ENCODE results near the gene FARS2. TPM values are rescaled to one million over a fixed set of nuclear protein-coding genes. Genes with fewer than 3 reads are reported as not detected.
A peak's percentile ranks its signal among the peaks of the same experiment; 100 is the strongest.

FARS2 gene
- polyA plus RNA-seq, 1 of the 3 experiments (the other 2 are of a cell fraction), result 12.5 TPM

- Histone ChIP-seq H3K27ac (ENCODE audit: low read depth in 2 of 2, low read length in 1 of 2) (no peak overlapping the region), H3K4me3 (ENCODE audit: low read depth in 2 of 2, low read length in 1 of 2) (no peak overlapping the region), H2AFZ (ENCODE audit: low read depth) (no peak overlapping the region), H3K36me3 (replicated peaks in 1 of 2; ENCODE audit: control insufficient read depth in 1 of 2, insufficient read depth in 2 of 2, low read length in 1 of 2) (no peaks in the 10 kb centered on the region), H3K27me3 (ENCODE audit: insufficient read depth) (no peaks in the 10 kb centered on the region), H3K4me2 (no peak overlapping the region), H4K20me1 (ENCODE audit: insufficient read depth) (no peaks in the 10 kb centered on the region), H3K9me3 (no peaks in the 10 kb centered on the region), H3K9me2 (no peaks in the 10 kb centered on the region), H3K79me2 (ENCODE audit: insufficient read depth) (no peaks in the 10 kb centered on the region), H3K4me1 (ENCODE audit: control insufficient read depth in 1 of 2, insufficient read depth in 2 of 2, low read depth in 1 of 2, low read length in 1 of 2) (no peaks in the 10 kb centered on the region; a peak in 1 of 4 replicates), H3K9ac (no peak overlapping the region), H3F3A (replicated peaks; ENCODE audit: insufficient read depth) (peaks cover 3% of the 10 kb centered on the region)
- ChIA-PET CTCF (no interaction called here), POLR2A (no interaction called here)
- DNase-seq, result no peak
- WGBS (ENCODE audit: low lambda C conversion rate), result 72% methylated on average over 1 of the region's 1 CpG
- TF ChIP-seq USF2 (IDR thresholded peaks at IDR 0.05; ENCODE audit: borderline replicate concordance, low read depth, low read length) (no peak), MXI1 (IDR thresholded peaks at IDR 0.05; ENCODE audit: low read depth, low read length) (no peak), MEF2A (IDR thresholded peaks at IDR 0.05; ENCODE audit: borderline replicate concordance, low read depth) (no peak), TCF12 (IDR thresholded peaks at IDR 0.05) (no peak), IRF3 (IDR thresholded peaks at IDR 0.05; ENCODE audit: low read depth, low read length) (no peak), RAD21 (IDR thresholded peaks at IDR 0.05; ENCODE audit: low read length) (no peak), CHD2 (IDR thresholded peaks at IDR 0.05; ENCODE audit: low read length, partially characterized antibody) (no peak), NRF1 (IDR thresholded peaks at IDR 0.05; ENCODE audit: low read depth, low read length) (no peak), CTCF (IDR thresholded peaks at IDR 0.05) (no peak), USF1 (IDR thresholded peaks at IDR 0.05; ENCODE audit: borderline replicate concordance, low read depth) (no peak), TEAD4 (IDR thresholded peaks at IDR 0.05; ENCODE audit: borderline replicate concordance, insufficient read depth) (no peak)
Measured at GRCh38 chr6:5738211-5738610, 476.9 kb downstream of the FARS2 start.

GRCh38 chr6:5744497-5744896 is 483.2 kb downstream of the FARS2 start:
- Histone ChIP-seq H3K36me3 (replicated peaks in 1 of 2; ENCODE audit: control insufficient read depth in 1 of 2, insufficient read depth in 2 of 2, low read length in 1 of 2) (no peaks in the 10 kb centered on the region), H3K4me2 (no peak overlapping the region), H3K4me3 (ENCODE audit: low read depth in 2 of 2, low read length in 1 of 2) (no peak overlapping the region), H3K9me2 (no peaks in the 10 kb centered on the region), H4K20me1 (ENCODE audit: insufficient read depth) (no peaks in the 10 kb centered on the region), H3F3A (replicated peaks; ENCODE audit: insufficient read depth) (no peaks in the 10 kb centered on the region), H3K27me3 (ENCODE audit: insufficient read depth) (no peaks in the 10 kb centered on the region), H3K4me1 (ENCODE audit: control insufficient read depth in 1 of 2, insufficient read depth in 2 of 2, low read depth in 1 of 2, low read length in 1 of 2) (peaks cover 0 to 57% of the 10 kb centered on the region in 2 experiments; a peak in 2 of 4 replicates), H3K9ac (no peak overlapping the region), H3K27ac (ENCODE audit: low read depth in 2 of 2, low read length in 1 of 2) (peak overlapping the region in 1 of 2 experiments; percentile 65; a peak in 2 of 4 replicates), H3K79me2 (ENCODE audit: insufficient read depth) (no peaks in the 10 kb centered on the region), H2AFZ (ENCODE audit: low read depth) (no peak overlapping the region), H3K9me3 (no peaks in the 10 kb centered on the region)
- 74% methylated on average over 5 of the region's 5 CpGs for WGBS (ENCODE audit: low lambda C conversion rate)
- ChIA-PET CTCF (interaction anchor here (0.6 to 3.3 kb wide), 3 partner anchors 17 to 273 kb away, joined by 4 to 17 read pairs (median 5); no protein-coding TSS in a partner anchor), POLR2A (interaction anchor here (0.9 kb wide), 1 partner anchor 81 kb away, joined by 4 read pairs; no protein-coding TSS in a partner anchor)
- TF ChIP-seq EZH2phosphoT487 (IDR thresholded peaks at IDR 0.05; ENCODE audit: borderline replicate concordance, low read depth), result no peak
- no peak for TF ChIP-seq FOXJ3 (CRISPR knock-in tag; IDR thresholded peaks at IDR 0.05)
- TF ChIP-seq RCOR1 (IDR thresholded peaks at IDR 0.05; ENCODE audit: low read length), result peak; percentile 35; the same call in 1 of the 2 replicates
- no peak for TF ChIP-seq NRF1 (IDR thresholded peaks at IDR 0.05; ENCODE audit: low read depth, low read length)
- TF ChIP-seq GATA2 (CRISPR knock-in tag; IDR thresholded peaks at IDR 0.05), result peak; percentile 78
- no peak for TF ChIP-seq SIN3A (IDR thresholded peaks at IDR 0.05; ENCODE audit: borderline replicate concordance, low read depth, low read length)
- TF ChIP-seq MXI1 (IDR thresholded peaks at IDR 0.05; ENCODE audit: low read depth, low read length), result peak; percentile 41; the same call in 1 of the 2 replicates
- TF ChIP-seq EP300 (IDR thresholded peaks at IDR 0.05; ENCODE audit: borderline replicate concordance in 1 of 2, low read depth in 1 of 2, low read length in 1 of 2), result peak in 1 of 2 experiments; percentile 62; a peak in 2 of 4 replicates
- DNase-seq, result peak; percentile 47
